Stromal cell of bone marrow (primary cell): ENCODE results near the gene CALHM6.

Experiments used
- DNase-seq: peaks from one replicate; pipeline ENCODE4 v3.0.0-alpha.2; 2012; ENCODE audit warnings: low read depth

CALHM6 gene

DNA sequence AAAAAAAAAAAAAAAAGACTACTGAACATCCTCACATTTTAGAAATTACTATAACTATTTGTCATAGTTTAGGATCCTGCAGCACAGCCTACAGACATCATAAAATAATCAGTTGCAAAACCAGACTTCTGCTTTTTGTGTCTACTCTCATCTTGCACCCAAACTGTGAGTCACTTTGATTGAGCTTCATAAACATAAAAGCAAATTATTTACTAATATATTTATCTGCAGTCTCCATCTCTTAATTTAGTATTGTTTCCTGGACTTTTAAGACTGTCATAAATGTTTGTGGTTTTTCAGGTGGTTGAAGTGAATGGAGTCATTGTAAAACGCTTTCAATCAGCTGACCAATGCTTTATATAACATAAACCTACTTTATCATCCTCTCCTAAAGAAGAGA, 14.8 kb upstream of the CALHM6 start:
- no peak for DNase-seq

DNA sequence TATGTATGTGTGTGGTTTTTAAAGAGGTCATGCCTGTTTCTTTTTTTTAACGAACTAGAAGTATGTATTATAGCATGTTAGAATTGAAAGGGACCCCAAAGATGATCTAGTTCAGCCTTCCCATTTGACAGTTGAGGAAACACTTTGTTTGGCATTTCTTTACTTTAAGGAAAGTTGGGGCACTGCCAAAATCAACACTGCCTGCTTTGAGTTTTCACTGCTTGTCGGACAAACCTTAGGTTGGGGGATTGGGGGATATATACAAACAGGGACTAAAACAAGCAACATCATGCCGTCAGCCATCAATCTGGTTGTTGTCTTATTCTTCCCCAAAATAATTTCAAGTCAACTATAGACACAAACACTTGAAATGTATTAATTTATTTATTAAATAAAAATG, 14.1 kb upstream of the CALHM6 start:
- no peak for DNase-seq

DNA sequence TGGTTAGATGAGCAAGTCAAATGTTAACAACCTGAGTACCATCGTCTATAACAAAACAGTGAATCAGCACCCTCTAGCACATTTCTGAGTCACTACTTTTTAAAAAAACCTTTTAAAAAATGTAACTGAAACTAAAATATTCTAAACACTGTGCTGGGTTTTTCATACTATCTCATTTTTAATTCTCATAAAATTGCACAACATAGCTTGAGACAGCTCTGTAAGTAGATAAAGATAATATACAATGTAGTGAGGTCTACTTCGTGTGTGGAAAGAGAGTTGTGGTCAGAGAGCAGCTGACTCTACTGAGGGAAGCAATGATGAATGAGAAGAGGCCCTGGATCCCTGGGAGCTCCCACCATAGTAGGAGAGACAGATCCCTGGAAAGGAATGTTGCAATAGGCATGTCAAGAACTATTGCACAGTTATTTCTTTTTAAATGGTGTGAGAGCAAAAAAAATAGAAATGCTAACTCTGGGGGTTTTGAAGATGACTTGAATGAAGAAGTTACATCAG, 13.6 kb upstream of the CALHM6 start:
- peak; percentile 93 for DNase-seq

DNA sequence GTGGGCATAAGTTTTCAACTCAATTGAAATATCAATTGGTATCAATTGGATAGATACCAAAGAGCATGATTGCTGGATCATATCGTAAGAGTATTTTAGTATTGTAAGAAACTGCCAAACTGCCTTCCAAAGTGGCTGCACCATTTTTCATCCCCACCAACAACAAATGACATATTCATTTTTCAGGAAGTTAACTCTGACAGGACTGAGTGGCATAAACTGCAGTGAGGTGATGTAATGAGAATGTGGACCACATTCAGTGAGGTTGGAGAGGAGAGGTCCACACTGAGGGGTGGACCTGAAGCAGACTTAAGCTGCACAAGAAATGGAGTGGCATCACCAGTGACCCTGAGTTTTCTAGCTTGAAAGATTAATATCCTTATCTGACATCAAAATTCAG, 11.6 kb upstream of the CALHM6 start:
- DNase-seq: no peak

DNA sequence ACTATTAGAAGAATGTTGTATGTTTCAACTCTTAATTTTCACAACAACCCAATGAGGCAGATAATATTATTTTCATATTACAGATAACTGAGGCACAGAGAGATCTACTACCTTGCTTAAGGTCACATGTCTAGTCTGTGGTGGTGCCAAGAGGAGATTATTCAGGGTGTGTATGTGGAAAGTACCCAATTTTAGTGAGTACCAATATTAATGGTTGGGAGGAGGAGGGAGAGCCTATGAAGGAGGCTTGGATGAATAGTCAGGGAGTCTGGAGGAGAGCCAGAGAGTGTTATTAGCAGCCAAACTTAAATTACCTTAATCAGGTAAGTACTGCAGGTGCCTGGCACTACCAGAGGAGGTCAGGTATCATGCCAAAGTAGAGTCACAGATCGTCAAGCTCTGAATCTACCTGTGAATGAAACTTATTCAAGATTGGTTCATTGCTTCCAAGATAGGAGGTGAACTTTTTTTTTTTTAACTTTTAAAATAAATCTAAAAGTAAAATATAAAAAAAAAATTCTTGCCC, 10.9 kb upstream of the CALHM6 start:
- no peak for DNase-seq

DNA sequence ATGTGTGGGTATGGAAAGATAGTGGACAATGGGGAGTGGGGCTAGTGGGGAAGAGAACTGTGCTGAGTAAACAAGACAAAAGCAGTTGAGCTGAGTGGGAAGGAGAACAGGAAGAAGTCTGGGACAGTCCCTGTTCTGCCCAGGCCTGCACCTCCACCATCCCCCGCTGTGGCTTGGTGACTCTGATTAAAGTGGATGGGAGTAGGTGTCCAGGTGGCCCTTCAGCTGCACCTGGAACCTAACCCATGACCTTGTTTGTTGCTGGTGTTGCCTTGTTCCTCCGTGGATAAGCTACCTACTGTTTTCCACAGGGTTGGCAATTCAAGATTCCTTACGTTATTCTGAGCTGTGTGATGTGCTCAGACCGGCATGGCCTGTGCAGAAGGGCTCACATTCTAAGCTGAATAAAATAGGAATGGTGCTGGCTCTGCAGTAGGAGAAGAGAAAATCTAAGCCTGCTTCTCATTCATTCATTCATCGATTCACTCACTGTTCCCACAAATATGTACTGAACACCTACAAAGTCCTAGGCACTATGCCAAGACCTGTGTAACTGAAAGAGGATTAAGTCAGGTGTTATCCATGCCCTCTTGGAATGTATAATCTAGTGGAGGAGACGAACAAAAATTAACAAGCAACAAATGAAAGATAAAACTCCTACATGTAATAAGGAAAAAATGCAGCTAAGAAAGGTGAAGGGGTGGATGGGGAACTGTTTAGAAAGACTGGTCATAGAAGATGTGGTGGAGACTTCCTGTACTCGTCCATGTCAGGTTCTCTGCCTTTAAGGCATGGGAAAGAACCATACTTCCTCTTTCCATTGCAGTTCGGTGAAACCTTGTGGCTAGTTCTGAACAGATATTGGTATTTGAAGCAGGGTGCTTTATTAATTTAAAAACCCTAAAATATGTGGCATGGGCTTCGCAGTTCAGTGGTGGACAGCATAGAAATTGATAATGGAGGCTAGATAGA, 10.1 kb upstream of the CALHM6 start:
- no peak for DNase-seq

DNA sequence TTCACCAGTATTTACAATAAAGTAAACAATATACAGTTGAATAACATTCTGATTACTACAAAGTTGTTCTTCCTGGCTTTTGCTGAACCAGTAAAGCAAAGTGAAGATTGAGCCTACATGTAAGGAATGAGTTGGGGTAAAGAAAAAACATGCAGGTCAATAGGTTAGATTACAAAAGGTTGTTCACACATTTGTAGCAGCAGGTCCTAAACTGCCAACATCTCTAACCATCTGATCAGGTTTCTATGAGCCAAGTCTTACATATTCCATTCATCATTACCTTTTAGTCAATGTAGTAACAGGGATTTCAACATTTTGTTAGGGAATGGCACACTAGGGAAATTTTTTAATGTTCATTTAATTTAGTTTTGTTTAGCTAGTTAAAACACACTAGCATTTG, 9.3 kb upstream of the CALHM6 start:
- no peak for DNase-seq

DNA sequence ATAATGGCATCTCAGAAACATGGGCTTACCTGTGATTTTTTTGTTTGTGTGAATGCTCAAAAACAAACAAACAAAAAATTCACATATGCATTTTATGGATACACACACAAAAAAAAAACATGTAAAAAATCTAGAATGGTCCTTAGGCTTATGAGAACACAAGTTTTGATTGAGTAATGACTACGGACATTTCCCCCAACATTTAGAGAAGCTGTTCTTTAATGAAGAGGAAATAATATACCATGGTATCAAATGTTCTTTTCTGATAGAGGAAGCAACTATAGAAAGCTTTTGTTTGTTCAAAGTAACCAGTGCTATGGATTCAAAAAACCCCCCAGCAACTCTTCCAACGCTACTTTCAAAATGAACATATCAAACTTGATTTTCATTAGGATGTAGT, 8.6 kb upstream of the CALHM6 start:
- no peak for DNase-seq

DNA sequence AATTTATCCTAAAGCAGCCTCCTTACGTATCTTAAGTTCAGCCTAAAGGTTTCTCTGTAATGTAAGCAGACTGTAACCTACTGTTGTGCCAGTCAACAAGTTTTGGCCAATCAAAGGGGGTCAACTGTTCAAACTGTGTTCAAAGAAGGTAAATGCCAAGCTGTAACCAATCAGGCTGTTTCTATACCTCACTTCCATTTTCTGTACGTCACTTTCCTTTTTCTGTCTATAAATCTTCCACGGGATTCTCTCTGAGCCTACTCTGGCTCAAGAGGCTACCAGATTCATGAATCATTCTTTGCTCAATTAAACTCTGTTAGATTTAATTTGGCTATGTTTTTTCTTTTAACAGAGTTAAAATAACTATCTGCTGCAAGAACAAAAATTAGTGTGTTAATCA, 5.1 kb upstream of the CALHM6 start:
- no peak for DNase-seq

DNA sequence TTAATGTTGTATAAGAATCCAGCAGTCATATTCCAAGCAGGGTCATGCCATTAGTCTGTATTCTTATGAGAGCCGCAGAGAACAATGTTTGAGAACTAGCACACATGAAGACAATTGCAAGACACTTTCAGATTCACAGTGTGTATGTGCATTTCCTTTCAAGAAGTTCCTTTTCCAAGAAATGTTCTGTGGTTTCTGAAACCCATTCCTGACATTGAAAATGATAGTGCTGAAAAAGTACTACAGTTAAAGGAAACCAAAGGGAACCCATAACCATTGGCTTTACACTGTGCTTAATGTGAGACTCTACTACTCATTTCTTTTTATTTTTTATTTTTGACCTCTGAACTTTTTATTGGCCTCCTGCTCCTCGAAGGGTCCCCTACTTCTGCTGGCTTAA, 4.2 kb upstream of the CALHM6 start:
- DNase-seq: no peak

DNA sequence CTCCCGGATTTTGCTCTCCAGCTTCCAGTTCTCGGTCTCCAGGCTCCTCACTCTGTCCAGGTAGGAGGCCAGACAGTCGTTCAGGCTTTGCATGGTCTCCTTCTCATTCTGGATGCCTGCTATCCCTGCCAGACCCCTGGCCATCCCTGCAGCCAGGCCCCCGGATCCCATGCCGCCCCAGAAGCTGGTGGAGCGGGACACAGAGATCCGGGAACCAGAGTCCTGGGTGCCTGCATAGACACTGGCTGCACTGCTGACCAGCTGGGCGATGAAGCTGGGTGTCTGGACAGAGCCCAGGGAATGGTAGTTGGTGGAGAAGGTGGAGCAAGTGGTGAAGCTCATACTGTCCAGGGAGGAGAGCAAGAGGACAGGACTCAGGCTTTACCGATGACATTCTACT, 2.9 kb upstream of the CALHM6 start:
- no peak for DNase-seq

DNA sequence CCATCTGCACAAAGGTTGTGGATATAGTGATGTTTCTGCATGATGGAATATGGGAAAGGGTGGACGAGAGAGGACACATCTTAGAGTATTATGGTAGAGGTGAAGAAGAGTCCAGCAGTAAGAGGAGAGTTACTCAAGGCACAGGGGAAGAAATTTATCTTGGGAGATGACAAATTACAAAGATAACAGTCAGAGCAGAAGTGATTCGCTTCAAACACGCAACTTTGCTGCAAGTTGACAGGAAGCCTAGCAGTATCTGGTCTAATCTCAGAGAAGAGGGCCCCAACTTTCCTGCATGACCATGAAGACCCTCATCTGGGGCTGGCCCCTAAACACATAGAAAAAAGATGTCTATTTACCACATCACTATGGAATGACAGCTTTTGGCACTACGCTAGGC, 1.2 kb upstream of the CALHM6 start:
- no peak for DNase-seq

DNA sequence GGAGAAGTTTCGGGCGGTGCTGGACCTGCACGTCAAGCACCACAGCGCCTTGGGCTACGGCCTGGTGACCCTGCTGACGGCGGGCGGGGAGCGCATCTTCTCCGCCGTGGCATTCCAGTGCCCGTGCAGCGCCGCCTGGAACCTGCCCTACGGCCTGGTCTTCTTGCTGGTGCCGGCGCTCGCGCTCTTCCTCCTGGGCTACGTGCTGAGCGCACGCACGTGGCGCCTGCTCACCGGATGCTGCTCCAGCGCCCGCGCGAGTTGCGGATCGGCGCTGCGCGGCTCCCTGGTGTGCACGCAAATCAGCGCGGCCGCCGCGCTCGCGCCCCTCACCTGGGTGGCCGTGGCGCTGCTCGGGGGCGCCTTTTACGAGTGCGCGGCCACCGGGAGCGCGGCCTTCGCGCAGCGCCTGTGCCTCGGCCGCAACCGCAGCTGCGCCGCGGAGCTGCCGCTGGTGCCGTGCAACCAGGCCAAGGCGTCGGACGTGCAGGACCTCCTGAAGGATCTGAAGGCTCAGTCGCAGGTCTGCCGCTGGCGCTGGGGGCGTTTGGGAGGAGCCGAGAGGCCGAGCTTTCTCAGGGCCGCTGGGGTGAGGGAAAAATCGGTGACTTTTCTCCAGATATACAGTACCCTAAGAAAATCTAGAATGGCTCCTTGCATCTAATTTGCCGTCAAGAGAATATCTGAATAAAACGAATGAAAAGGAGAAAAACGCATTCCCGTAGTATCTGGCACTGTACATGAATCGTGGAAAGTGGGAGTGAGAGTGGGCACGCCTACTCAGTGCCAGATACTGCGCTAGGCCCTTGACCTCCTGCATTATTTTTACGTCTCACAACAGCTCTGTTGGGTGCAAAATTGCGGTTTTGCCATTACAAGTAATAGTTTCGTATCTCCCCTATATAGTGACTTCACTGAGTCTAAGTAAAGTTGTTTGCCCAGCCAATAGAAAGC, 1.0 kb downstream of the CALHM6 start:
- no peak for DNase-seq

DNA sequence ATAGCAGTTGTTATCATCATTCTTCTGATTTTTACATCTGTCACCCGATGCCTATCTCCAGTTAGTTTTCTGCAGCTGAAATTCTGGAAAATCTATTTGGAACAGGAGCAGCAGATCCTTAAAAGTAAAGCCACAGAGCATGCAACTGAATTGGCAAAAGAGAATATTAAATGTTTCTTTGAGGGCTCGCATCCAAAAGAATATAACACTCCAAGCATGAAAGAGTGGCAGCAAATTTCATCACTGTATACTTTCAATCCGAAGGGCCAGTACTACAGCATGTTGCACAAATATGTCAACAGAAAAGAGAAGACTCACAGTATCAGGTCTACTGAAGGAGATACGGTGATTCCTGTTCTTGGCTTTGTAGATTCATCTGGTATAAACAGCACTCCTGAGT, 2.1 kb downstream of the CALHM6 start:
- DNase-seq: no peak

DNA sequence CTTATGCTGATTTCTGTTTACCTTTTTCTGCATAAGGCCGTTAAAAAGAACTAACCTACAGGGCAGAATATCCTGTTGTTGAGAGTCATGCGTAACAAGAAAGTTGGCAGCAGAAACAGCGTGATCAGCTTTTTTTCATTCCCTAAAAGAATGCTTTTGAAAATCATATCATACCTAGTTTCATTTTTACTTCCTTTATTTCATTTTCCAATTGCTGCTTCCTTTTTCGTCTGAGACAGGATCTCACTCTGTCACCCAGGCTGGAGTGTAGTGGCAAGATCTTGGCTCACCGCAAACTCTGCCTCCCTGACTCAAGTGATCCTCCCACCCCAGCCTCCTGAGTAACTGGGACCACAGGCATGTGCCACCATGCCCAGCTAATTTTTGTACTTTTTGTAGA, 4.1 kb downstream of the CALHM6 start:
- no peak for DNase-seq

DNA sequence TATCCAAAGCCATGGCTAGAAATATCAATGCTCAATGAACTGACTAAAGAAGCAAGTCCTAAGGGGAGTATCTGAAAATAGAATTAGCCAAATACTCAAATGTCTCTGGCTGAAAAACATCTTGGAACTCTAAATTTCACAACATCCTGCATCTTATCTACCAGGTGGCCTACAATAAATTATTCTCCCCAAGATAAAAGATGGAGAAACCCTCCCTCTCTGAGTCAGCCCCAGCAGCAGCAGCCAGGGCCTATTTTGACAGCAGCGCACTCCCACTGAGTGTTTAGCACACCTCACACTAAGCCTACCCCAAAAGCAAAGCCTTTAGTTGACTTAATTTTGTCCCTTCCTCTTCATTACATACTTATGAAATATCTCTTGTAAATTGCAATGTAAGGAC, 5.9 kb downstream of the CALHM6 start:
- DNase-seq: no peak

DNA sequence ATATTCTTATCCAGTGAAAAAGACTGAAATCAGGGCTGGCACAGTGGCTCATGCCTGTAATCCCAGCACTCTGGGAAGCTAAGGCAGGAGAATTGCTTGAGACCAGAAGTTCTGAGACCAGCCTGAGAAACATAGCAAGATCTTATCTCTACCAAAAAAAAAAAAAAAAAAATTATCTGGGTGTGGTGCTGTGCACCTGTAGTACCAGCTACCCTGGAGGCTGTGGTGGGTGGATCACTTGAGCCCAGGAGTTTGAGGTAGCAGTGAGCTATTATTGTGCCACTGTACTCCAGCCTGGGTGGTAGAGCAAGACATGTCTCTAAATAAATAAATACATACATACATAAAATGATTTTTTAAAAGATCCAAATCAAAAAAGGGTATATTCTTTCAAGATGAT, 6.3 kb downstream of the CALHM6 start:
- no peak for DNase-seq

DNA sequence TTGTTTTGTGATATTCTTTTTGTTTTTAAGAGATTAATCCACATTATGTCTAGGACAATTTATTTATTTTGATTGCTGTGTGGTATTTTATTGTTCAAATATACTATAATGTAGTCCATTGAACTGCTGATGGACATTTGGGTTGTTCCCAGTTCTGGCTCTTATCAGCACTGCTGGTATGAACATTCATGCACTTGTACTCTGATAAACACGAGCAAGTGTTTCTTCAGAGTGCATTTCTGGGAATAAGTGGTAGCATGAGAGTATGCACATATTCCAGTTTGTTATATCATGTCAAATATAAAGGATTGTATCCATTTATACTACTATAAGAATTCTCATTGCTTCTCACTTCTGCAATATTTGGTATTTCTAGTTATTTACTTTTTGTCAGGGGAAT, 7.1 kb downstream of the CALHM6 start:
- DNase-seq: no peak

DNA sequence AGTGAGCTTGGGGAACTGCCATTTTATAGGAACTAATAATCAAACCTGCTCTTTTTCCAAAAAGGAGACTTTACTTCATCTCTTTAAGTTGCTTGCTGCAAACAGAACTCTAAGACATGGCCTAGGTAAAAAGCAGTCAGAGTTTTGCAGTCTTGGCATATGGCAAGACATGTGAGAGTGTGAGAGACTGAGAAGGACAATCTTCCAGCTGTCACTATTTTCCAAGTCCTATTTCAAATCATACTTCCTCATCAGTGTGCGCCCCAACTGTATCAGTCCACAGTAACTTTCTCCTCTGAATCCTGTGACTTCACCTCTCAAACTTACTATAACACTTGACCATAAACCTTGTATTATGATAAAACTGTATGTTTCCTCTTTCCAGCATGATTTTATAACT, 10.4 kb downstream of the CALHM6 start:
- no peak for DNase-seq

DNA sequence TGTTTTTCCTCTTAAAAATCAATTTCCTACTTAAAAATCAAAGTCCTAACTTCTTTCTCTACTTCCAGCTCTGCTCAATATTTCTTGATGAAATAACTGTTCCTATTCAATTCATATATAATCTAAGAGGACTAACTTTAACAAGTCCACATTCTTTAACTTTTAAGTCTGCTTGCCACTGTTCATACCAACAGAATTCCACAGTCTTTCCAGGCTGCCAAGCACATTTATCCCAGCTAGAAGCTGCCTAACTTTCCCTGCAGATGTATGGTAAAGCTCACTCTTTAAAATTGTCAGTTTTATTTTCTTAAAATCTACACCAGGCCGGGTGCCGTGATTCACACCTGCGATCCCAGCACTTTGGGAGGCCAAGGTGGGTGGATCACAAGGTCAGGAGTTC, 11.5 kb downstream of the CALHM6 start:
- no peak for DNase-seq

DNA sequence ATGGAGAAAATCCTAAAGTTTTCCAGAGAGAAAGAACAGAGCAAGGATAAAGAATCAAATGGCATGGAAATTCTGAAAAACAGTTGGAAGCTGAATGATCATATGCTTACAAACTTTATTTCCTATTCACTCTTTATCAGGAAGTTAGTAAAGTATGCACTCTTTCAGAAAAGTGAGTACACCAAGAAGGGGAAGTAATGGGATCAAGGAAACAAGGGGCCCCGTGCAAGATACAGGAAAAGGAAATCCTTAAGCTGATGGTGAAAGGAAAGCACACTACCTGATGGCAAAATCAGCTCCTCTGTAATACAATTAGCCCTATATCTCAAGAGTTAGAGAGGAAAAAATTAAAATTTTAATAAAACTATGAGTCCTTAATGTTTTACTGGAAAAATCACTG, 14.0 kb downstream of the CALHM6 start:
- no peak for DNase-seq

DNA sequence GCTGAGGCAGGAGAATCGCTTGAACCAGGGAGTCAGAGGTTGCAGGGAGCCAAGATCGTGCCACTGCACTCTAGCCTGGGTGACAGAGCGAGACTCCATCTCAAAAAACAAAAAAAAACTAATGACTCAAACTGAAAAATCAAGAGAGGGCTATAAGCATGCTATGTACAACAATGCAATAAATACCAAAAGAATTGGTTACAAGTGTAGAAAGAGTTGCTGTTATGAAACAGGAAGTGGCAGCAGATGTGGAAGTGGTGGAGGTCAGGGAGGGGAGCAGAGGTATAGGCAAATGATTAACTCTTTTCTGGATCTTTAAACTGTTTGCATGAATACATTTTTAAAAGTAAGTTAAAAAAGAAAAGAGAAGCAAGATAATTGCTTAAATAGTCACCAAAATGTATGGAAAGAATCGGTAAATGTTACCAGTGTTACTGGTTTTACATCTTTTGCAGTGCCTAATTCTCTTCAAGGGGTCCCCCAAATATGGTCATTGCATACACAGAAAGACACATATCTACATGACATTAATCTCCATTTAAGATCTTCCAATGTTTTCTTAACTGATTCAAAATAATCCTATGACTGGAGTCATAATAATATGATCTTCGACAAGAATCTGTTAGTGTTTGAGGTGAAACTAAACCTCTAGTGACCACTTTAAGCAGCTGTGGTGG, 15.0 kb downstream of the CALHM6 start:
- no peak for DNase-seq
